ENCODE measurements around the gene TMED10.

Gene TMED10

GRCh38 chr14:75125617-75126016 lies 50.8 kb downstream of the TMED10 start:
- no peak for DNase-seq

GRCh38 chr14:75123991-75124390 lies 52.4 kb downstream of the TMED10 start:
- DNase-seq = peak; percentile 18

DNA sequence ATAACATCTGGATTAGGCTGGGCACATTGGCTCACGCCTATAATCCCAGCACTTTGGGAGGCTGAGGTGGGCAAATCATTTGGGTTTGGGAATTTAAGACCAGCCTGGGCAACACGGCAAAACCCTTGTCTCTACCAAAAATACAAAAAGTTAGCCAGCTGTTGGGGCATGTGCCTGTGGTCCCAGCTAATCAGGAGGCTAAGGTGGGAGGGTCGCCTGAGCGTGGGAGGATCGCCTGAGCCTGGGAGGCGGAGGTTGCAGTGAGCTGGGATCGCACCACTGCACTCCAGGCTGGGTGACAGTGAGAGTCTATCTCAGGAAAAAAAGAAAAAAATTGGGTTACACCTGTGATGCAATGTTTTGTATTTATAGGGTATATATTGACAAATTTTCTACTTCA lies 54.9 kb downstream of the TMED10 start:
- no peak for DNase-seq

- DNase-seq = no peak
These were observed 55.7 kb downstream of the TMED10 start for GRCh38 chr14:75120541-75121291.

DNA sequence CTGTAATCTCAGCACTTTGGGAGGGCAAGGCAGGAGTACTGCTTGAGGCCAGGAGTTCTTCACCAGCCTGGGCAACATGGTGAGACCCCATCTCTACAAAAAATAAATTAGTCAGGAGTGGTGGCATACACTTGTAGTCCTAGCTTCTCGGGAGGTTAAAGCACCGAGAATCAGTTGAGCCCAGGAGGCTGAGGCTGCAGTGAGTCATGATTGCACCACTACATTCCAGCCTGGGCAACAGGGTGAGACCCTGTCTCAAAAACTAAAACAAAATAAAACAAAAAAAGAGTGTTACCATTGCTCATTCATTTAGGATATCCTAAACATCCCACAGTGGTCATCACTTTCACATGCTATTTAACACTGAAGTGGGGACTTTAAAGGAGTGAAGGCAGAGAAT lies 57.4 kb downstream of the TMED10 start:
- no peak for DNase-seq

GRCh38 chr14:75113932-75114539 lies 62.4 kb downstream of the TMED10 start:
- no peak for DNase-seq

- no peak for DNase-seq
These were observed 66.5 kb downstream of the TMED10 start for GRCh38 chr14:75109877-75110276.

GRCh38 chr14:75107186-75107585 lies 69.2 kb downstream of the TMED10 start:
- DNase-seq = no peak

GRCh38 chr14:75101491-75101890 lies 74.9 kb downstream of the TMED10 start:
- DNase-seq = no peak

- no peak for DNase-seq
These were observed 77.7 kb downstream of the TMED10 start for GRCh38 chr14:75098682-75099081.

GRCh38 chr14:75098212-75098611 lies 78.2 kb downstream of the TMED10 start:
- DNase-seq = no peak

GRCh38 chr14:75096959-75097358 lies 79.5 kb downstream of the TMED10 start:
- no peak for DNase-seq

- DNase-seq = no peak
These were observed 80.7 kb downstream of the TMED10 start for GRCh38 chr14:75095690-75096089.

DNA sequence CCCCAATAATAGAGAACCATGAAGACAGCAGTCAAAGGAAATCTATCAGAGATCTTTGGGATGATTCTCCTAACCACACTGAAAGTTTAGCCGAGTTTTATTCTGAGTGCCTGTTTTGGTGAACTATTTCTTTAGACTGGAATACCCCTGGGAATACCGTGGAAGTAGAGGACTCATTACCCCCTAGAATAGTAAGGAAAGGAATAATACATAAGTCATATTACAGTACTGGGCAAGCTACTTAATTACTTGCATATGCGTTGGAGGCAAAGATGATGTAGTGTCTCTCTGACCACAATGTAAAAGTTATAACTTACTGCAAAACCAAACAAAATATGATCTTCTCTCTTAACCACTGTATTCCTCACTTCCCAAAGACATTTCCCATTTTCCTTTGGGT lies 81.5 kb downstream of the TMED10 start:
- no peak for DNase-seq

- DNase-seq = no peak
These were observed 83.7 kb downstream of the TMED10 start for GRCh38 chr14:75092698-75093097.

GRCh38 chr14:75091251-75091650 lies 85.2 kb downstream of the TMED10 start:
- DNase-seq = no peak

DNA sequence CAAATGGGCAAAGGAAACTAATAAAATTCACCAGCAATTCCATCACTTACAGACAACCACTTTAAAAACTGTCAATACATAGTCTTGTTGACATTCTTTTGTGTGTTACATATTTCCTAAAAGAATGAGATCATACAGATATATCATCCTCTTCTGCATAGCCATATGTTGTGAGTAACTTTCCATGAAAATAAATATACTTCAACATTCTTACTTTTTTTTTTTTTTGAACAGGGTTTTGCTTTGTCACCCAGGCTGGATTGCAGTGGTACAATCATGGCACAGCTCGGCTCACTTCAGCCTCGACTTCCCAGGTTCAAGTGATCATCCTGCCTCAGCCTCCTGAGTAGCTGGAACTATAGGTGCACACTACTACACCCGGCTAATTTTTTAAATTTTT lies 86.1 kb downstream of the TMED10 start:
- no peak for DNase-seq

DNA sequence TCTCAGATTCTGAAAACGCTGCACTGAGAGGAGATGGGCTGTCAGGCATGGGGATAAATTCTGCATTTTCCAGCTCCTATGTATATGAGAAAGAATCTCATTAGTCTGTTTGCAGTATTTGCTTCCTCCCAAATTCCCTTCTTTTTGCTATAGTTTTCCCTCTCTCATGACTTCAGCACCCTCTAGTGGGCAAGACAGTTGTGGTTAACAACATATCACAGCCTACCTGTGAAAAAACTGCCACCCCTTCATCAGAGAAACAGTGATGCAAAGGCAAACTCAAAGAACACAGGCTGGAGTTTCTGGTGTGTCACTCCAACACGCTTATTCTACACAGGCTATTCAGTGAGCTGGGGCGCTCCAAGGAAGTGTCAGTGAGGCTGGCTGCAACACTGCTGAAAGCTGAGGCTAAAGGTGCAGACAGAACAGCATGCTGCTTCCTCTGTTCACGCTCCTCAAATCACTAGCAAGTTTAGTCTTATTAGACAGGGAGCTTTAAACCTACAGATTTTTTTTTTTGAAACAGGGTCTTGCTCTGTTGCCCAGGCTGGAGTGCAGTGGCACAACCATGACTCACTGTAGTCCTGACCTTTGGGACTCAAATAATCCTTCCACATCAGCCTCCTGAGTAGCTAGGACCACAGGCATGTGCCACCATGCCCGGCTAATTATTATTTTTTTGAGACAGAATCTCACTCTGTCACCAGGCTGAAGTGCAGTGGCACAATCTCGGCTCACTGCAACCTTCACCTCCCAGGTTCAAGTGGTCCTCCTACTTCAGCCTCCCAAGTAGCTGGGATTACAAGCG lies 87.6 kb downstream of the TMED10 start:
- DNase-seq = peak; percentile 23

DNA sequence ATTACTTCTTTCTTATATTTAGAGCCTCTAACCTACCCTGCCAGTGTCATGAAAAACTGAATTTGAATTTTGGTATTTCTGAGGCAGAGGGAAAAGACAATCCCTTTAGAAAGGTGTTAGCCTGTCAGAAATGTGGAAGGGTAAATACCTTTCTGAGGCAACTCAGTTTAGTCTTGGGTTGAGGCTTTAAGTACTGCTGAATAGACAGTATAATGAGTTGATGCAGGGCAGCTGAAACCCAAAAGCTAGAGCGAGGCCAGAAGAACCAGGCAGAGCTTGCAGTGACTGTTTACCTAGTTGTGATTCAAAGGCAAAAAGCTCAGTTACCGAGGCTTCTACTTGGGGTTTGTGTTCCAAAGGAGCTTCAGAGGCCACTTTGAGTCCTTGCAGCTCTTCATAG lies 88.3 kb downstream of the TMED10 start:
- DNase-seq = no peak

DNA sequence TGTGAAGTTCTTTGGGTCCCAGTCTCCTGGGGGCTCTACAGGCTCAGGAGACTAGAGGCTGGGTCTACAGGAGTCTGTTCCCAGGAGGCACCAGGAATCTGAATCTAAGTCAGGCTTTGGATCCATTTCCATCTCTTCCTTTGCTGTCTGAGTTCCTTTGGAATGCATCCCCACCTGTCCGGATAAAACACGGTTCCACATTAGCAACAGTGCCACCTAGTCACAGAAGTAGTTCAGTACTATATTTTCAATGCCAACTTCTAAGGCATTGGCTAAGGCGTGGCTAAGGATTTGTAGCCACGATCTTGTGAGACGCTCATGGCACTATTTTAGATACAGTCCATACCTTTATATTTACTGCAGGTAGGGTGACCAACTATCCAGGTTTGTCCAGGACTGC lies 91.9 kb downstream of the TMED10 start:
- DNase-seq = no peak

- DNase-seq = no peak
These were observed 93.1 kb downstream of the TMED10 start for GRCh38 chr14:75083271-75083670.

- DNase-seq = no peak
These were observed 94.7 kb downstream of the TMED10 start for GRCh38 chr14:75081660-75082229.
